ENCODE results near the gene IMMP2L.

IMMP2L gene

DNA sequence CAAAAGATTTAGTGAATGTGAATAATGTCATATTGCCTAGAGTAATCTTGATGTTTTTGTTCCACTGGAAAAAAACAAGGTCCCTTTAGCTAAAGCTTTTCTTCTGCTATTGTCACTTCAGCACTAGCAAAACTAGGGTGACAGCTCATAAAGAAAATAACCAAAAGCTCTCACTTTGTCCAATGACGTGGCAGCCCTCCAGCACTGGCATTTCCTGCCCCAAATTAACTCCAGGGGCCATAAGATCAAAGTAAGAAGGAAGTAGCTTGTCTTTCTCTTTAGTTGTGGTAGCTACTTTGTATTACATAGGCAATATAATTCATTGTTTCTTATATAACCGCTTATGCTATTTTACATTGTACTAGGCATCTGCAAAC lies 424.1 kb downstream of the IMMP2L start:
- DNase-seq: peak; percentile 10 to 88 (median 16)

DNA sequence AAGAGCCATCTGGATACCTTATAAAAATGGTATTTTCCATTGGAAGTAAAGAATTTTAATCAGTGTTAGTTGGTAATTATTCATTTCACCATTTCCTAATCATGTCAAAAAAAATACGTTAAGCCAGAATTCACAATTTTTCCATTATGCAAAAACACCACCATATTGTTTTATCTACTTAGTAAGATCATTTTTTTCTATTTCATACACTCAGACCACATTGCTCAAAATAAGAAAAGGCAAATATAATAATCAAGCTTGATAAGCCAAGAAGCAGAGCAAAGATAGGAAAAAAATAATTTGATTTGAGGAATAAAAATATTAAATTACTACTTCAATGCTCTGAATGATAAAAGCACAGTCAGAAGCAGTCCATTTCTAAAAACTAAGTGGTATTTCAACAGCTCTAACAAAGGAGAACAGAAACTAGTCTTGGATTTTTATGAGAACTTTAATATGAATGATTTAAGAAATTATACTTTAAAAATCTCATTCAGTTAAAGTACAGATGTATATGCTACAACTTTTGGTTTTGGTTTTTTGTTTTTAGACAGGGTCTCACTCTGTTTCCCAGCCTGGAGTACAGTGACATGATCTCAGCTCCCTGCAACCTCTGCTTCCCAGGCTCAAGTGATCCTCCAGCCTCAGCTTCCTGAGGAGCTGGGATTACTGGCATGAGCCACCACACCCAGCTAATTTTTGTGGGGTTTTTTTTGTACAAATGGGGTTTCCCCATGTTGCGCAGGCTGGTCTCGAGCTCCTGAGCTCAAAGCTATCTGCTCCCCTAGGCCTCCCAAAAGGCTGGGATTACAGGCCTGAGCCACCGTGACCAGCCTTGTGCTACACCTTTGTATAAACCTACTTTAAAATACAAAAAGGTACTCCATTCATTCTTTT lies 424.7 kb downstream of the IMMP2L start:
- DNase-seq: peak in 1 of 5 donors; percentile 1

DNA sequence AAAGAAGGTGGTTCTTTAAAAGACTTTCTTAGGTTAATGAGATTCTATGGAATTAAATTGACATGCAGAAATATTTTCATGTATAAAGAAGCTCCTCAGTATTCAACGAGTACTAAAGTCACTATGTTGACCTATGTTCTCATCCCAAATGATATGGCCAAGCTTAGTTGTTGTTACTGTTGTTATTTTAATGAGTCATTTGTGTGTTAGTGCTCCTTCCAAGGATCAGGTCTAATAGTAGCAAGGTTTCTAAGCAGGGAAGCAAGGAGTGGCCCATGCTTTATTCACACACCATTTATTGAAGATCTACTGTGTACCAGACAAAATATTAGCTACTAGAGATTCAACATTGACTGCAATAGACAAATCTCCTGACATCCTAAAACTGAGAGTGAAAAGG lies 429.5 kb downstream of the IMMP2L start:
- no peak for DNase-seq

DNA sequence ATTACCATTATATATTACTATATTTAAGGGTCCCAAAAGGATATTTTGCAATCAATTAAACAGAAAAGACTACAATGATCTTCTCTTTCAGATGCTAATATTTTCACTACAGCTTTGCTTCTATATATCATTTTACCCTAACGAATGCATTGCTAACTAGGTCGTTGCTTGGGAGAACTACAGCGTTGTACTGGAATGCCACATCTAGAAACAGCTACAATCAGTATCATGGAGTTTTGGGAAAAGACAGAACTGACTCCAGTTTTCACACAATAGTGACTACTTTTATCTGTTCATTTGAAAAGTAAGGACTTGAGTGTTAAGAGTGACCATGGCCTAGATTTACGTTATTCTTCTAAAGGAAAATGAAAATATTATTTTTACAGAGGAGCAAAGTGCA lies 432.9 kb downstream of the IMMP2L start:
- DNase-seq: no peak

DNA sequence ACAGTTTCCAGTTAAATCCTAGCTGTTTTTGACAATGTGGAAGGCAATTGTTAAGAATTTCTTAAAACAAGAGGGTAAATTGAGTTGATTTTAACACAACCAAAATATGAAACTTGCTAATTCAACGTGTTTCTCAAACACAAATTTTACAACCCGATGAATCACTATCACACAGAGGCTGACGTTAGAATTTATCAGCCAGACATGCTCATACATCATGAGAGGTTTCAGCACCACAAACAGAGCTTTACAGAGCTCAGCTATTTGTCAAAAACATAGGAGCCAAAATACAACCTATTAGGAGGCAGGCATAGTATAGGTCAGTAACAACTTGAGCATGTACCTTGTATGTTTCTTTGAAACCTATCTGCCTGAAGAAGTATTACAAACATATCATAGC lies 435.3 kb downstream of the IMMP2L start:
- DNase-seq: no peak

DNA sequence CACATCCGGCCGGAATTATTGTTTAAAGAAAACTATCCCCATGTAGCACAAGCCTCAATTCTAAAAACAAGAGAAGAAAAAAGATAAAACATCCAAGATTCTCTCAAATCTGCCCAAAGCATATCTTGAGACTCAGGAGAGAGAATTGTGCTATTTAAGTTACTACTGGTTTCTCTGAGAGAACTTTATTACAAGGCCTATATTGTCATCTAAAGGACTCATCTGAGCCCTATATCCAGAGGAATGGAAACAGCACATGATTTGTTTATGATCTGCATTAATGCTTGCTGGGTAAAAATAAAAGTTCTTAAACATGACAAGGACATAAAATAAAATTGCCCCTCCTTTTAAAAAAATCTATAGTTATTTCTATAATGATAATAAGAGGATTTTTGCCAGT lies 446.3 kb downstream of the IMMP2L start:
- no peak for DNase-seq

GRCh38 chr7:111113263-111114017 lies 448.9 kb downstream of the IMMP2L start:
- no peak for DNase-seq

DNA sequence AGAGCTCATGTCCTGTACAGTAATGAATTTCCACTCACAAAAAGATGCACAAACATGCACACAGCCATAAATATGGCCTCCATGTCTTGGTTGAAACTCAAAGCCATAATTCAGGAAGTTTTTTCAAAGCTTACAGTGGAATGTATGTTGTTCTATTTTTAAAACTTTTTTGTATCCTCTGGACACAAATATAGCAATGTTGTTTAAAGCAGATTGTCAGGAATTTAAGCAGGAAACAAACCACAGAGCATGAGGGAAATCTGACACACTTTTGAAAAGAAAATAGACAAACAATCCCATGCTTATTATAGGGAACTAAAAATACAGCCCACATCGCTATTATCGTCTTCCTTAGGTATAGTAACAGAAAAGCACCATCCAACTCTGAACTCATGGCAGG lies 449.9 kb downstream of the IMMP2L start:
- DNase-seq: no peak

- DNase-seq: no peak
Observed at GRCh38 chr7:111108496-111108895, 453.8 kb downstream of the IMMP2L start.

DNA sequence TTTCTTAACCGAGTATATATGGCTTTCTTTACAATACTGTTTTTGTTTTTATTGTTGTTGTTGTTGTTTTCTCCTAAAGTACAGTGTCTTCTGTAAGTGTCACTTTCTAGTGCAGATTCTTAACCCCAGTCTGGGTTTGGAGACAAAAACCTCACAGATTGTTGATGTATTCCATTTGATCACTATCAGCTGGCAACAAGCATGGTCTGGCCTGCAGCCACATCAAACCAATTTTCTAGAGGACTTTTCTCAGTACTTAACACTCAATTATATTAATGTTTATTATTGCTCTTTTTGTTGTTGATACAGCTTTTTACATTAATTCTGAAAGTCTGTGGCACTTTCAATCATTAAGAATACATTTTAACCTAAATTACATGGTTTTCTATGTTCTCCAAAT lies 454.3 kb downstream of the IMMP2L start:
- DNase-seq: no peak

- DNase-seq: no peak
Observed at GRCh38 chr7:111107579-111107978, 454.7 kb downstream of the IMMP2L start.

- no peak for DNase-seq
Observed at GRCh38 chr7:111105269-111105668, 457.0 kb downstream of the IMMP2L start.

DNA sequence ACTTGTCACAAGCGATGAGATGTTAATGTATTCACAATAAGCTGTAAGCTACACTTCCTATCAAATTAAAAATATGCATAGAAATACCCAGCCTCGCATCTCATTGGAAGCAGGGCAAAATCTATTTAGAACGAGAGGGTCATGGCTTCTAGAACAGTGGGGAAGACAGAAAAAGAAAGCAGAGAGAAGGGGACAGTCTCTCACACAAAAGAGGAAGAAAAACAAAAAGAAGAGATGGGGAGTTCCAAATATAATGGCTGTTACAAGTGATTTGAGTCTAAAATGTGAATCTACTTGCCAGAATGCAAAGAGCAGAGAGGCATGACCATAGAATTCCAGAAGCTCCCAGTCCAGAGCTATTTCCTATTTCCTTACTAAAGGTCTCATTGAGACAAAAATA lies 457.6 kb downstream of the IMMP2L start:
- no peak for DNase-seq

- DNase-seq: no peak
Observed at GRCh38 chr7:111103678-111104274, 458.5 kb downstream of the IMMP2L start.

- DNase-seq: no peak
Observed at GRCh38 chr7:111103136-111103535, 459.2 kb downstream of the IMMP2L start.

GRCh38 chr7:111101856-111102646 lies 460.2 kb downstream of the IMMP2L start:
- no peak for DNase-seq

- DNase-seq: no peak
Observed at GRCh38 chr7:111098926-111099250, 463.4 kb downstream of the IMMP2L start.

- DNase-seq: peak in 4 of 5 donors; percentile 12 to 76 (median 35)
Observed at GRCh38 chr7:111098011-111098925, 464.0 kb downstream of the IMMP2L start.

DNA sequence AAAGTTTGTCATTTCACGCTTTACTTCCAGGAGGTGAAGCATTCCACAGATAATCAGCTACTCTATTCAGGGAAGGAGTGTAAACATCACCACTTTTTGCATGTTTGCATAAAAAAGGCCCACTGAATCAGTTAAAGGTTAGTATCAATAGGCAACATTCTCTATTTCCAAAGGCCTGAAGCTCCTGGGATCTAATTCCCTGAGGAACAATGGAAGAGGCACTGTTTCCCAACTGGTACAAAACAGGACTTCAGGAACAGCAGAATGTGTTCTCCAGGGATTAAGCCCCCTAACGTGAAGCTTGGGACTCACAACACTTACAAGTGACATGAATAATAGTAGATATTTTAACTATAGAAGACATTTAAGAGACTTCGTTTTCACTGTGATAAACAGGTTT lies 465.3 kb downstream of the IMMP2L start:
- DNase-seq: no peak

DNA sequence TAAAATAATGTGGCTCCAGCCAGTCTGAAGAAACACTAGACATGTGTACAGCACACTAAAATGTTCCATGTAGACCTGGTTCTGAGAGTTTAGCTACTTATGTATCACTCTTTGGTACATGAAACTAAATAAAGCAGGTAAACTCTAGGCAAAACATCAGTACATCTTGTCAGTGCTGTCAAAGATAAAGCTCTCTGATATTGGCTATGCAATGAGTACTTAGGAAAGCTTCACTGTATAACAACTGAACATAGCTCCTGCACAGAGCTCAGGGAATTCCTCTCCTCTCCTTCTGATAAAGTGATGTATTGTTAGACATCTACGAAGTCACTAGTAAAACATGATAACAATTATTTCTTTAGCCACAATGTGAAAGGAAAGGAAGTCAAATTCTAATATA lies 467.9 kb downstream of the IMMP2L start:
- no peak for DNase-seq

- DNase-seq: no peak
Observed at GRCh38 chr7:111093496-111093895, 468.8 kb downstream of the IMMP2L start.

All from T-helper 1 cell (primary cell).